K562 (cell line): ENCODE data around the gene PXDC1.

ENCODE experiments used
- CHCHD3 ChIP-seq: fragments of 250-450 bp; sonication (Bioruptor Pico); IDR thresholded peaks from 2 replicates; pipeline ENCODE4 v2.1.2; 2022; ENCODE audit warnings: mild to moderate bottlenecking
- NCOA2 ChIP-seq, 2 experiments: fragments of 450-650 bp; IDR thresholded peaks; 2 replicates each; pipeline ENCODE4 v1.6.1; 2018; ENCODE audit warnings: mild to moderate bottlenecking in 2 of 2, moderate library complexity in 1 of 2; ENCODE audit not compliant: partially characterized antibody in 2 of 2
- TF ChIP-seq, protein P1 (sequence below): sonication (generic); formaldehyde crosslinking; IDR thresholded peaks from 2 replicates; pipeline ENCODE4 v1.9.0; 2022; ENCODE audit warnings: mild to moderate bottlenecking, missing genetic modification reagents

DNA sequence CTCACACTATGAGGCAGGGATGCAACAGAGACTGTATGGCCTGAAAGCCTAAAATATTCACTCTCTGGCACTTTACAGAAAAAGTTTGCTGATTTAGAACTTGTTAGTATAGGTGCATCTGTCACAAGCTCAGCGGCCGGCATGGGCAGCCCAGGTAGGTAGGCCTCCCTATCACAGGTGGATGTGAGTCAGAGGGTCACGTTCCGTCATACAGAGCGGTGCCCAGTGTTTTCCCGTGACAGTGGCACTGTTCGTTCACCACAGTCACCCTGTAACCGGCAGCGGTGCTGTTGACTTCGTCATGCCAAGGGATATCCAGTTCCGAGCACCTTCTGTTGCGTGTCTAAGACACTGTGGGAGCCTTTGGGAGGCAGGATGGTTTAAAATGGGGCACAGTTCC, 32.9 kb upstream of the PXDC1 start:
- TF ChIP-seq NCOA2 (IDR thresholded peaks at IDR 0.05; ENCODE audit: partially characterized antibody in 2 of 2) (no peak), CHCHD3 (no peak)
- TF ChIP-seq, protein P1, sequence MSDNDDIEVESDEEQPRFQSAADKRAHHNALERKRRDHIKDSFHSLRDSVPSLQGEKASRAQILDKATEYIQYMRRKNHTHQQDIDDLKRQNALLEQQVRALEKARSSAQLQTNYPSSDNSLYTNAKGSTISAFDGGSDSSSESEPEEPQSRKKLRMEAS (CRISPR knock-in tag): no peak
